ENCODE measurements around the gene ASPN.

The ASPN gene

GRCh38 chr9:92503156-92503555 is 20.9 kb upstream of the ASPN start:
- no peak for DNase-seq

GRCh38 chr9:92501671-92502393 is 19.5 kb upstream of the ASPN start:
- DNase-seq = peak; percentile 36

GRCh38 chr9:92500725-92501124 is 18.4 kb upstream of the ASPN start:
- DNase-seq = no peak

- DNase-seq = no peak
These were observed 17.4 kb upstream of the ASPN start for GRCh38 chr9:92499701-92500100.

DNA sequence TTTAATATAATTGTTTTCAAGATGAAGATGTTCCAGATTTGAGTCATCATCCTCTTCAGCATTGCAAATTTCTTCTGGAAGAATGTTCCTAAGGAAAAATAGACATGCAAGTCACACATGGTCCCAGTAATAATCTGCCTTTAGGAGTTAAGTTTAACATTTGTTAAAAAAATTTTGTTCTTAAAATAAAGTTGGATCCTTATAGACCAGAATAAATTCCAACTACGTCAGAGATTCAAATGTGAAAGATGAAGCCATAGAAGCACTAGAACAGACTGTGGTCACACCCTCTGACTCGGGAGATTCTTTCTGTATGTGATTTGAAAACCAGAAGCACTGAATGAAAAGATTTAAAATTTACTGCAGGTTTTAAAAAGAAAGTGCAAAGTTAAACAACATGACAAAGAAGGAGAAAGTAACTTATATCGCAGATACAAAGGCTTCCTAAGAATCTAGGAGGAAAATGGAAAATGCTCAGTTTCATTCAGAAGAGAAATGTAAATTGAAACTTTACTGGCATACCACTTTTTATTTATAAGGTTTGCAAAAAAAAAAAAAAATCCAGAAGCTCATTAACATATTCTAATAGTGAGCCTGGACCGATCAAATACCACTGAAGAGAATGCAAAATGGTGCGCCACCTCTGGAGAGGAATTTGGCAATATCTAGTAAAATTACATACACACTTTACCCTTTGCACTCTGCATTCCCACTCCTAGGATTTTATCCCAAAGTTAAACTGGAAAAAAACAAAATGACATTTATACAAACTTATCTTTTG is 14.3 kb upstream of the ASPN start:
- no peak for DNase-seq

DNA sequence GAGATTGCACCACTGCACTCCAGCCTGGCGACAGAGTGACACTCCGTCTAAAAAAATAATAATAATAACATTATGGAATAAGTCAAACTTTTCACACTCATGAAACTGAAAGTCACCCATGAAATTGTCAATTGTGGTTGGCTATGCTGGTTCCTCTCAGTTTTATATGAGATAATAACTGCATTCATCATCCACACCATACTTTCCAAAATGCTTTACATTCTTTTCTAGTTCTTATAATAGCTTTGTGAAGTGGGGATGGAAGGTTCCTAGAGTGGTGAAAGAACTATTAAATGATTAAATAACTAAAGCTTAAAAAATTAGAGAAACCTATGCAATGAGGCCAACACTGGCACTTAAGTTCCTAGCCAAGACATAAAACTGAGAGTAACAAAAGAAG is 12.6 kb upstream of the ASPN start:
- DNase-seq = no peak

GRCh38 chr9:92493749-92494387 is 11.6 kb upstream of the ASPN start:
- no peak for DNase-seq

GRCh38 chr9:92492781-92493401 is 10.6 kb upstream of the ASPN start:
- DNase-seq = no peak

DNA sequence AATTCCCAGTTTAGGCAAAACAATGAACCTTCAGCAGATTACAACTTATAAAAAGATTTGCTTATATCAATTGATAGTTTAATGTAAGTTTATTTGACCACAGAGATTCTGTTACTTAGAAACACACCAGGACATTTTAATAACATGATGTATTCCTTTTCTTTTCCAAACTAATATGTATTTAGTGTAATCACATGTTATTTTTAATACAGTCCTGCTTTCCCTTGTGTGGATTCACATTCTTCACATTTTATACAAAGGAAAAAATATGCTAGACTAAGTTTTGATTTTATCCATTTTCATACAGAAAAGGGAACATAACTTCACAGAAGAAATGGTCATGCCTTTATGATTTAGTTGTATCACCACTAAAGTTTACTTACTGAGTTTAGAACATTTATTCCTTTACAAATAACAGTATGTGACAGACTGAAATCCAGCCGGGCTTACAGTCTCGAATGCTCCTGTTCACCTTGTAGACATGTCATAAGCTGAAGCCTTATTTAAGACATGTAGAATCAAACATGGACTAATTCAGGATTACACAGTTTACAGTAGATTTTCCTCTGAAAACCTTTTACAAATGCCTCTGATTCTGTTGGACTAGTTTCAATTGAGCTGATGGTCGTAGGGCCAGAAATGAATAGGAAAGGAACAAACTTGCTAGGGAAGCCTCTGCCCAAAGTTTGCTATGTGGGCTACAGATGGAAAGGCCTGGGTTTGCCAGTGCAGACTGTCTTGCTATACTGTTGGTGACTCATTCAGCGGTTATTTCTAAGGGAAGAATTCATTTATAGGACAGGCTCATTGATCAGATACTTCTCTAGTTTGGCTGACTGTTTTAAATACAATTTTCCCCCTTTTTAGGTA is 6.6 kb upstream of the ASPN start:
- DNase-seq = no peak

DNA sequence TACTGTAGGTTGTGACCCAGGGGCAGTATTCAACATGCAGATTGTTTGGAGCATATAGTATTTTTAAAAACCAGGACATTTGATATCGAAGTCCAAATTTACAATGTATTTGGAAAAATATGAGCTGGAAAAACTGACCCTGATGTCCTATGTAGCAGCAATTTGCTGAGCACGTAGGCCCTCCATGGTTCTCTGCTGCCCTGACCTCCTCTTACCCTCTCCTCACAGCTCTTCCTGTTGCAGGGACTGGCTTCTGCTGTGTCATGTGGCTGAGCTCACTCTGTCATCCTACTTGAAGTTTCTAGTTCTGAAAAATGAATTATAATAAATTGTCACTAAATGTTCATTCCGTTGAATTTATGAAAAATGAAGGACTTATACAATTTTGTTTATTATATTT is 4.1 kb upstream of the ASPN start:
- no peak for DNase-seq

- DNase-seq = no peak
These were observed 2.3 kb upstream of the ASPN start for GRCh38 chr9:92484563-92484962.

DNA sequence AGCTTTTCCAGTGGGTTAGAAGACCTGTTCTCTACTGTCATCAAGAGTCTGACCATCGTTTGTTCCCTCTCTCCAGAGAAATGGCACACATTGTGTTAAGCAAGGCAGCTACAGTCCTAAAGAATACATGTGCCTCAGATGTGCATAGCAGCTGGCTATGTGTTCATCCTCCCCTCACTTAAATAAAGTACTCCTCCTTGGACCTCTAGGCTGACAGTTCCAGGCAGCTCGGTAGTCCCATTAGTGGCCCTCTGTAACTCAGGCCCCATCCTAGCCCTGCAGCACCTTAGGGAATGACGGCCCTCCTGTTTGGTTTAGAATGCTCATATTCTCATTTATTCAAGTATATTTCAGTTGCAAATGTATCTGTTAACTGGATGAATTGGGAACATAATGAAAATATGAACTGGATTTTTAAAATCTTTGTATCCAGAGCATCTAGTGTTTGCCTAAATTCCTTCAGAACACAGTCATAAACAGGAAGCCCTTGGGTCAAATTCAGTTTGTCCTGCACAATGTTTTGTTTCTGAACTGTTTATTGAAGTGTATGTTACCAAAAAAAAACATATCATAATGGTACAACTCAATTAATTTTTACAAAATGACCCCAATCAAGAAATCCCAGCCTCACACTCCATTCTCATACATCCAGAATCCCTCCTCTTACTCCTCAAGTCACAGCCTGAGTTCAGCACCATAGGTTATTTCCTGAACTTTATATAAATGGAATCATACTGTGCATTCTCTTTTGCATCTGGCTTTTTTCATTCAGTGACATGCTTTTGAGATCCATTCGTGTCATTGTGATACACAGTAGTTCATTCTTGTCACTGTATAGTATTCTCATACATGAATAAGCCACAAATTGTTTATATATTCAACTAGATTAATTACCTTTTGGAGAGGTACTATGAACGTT is 1.6 kb upstream of the ASPN start:
- DNase-seq = no peak

DNA sequence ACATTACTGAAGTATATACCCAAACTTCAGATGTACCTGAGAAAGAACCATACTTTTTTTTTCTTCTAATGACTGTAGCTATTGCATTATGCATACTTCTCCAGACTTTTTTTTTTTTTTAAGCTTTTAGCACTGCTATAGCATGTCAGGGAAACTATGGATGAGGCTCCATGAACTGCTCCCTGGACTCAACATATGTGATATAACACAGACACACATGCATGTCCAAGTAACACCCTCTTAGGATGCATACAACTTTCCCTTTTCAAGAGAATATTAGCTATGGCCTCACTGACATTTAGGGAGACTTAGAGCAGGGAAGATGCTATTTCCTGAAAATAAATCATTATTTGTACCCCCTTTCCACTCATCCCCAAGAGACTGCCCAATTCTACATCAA is 499 bp upstream of the ASPN start:
- no peak for DNase-seq

DNA sequence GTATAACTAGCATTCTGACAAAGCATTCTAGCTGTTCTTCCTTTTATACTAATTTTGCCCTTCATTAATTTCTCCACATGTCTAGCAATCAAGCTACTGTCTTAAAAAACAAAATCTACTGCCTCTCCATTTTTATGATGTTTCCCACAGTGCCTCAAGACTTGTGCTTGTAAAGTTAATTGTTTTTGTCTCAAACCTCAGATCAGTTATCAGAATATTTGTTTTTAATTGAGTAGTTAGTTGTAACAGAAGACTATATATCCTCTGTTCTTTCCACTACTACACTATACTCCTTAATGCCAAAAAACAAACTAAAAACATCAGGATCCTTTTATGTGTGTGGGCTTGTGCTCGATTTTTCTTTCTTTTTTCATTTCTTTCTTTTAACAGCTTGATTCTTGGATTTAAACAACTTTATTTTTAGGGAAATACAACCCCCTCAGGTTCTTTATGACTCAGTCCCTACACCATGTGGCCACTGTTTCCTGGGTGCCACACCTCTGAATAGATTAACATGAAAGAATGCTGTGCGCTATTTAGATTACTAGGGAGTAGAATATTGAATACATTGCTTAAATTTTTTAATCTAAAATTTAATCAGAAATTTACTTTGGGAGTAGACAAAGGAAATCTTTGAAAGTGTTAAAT is 1.2 kb downstream of the ASPN start:
- DNase-seq = peak; percentile 19

DNA sequence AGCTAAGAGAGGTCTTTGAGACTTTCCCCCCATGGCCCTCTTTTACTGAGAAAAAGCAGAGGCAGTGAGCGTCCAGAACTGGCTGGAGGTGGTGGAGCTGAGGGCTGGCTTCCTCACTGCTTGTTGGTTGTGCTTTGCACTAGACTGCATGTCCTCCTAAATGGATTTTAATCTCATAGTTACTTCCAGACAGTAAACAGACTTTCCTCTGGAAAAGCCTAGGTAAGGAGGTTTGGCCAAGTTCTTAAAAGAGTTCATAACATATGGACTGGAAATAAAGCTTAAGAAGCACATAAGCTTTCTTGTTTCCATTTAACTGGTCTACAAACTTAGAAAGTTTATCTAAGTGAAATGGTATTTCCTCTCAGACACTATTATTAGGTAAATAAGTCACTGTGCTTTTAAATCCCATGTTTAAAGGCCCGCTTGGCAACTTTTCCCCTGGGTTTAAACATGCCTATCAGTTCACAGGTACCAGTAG is 2.0 kb downstream of the ASPN start:
- DNase-seq = no peak

- DNase-seq = no peak
These were observed 3.0 kb downstream of the ASPN start for GRCh38 chr9:92479346-92479745.

GRCh38 chr9:92478783-92479182 is 3.5 kb downstream of the ASPN start:
- DNase-seq = no peak

GRCh38 chr9:92476962-92477361 is 5.3 kb downstream of the ASPN start:
- no peak for DNase-seq

DNA sequence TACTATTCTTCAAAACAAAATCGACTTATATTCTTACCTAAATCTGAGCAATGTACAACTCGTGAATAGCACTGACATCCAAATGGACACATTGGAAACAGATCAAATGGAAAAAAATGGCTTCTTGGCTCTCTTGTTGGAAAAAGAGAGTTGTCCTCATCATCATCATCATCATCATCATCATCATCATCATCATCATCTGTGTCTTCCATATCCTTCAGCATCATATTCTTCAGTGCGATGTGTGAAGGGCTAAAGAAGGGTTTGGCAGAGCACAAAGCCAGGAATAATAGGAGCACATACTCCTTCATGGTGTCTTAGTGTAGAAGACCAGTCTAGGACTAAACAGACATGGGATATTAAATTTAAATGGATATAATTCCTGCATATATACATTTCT is 7.7 kb downstream of the ASPN start:
- no peak for DNase-seq

DNA sequence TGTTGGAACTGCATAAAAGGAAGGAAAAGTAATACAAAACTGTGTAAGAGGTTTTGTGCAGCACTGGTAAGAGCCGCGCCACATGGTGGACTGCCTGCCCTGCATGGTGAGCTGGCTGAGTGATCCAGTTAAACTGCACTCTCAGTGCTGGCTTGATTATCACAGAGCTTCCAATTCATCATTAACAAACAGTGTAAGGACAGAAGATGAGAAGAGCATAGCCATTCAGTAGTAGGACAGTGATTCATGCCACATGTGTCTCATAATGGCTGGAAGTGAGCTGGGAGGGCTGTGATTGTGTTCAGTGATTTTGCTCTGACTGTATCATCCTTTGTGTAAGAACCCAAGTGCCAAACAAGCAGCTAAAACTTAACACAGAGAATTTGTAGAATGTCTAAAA is 14.1 kb downstream of the ASPN start:
- no peak for DNase-seq

- no peak for DNase-seq
These were observed 14.8 kb downstream of the ASPN start for GRCh38 chr9:92467511-92467910.
